OCI-LY7 (cell line): Measurements from ENCODE around the gene RAD51D.

Experiments
- EZH2phosphoT487 ChIP-seq: fragments of 200-600 bp; sonication (generic); IDR thresholded peaks from 2 replicates; pipeline ENCODE4 v1.6.1; 2018; ENCODE audit warnings: low read depth, borderline replicate concordance, mild to moderate bottlenecking, mixed run types, antibody characterized with exemption, low read length, moderate library complexity, mixed read lengths
- TF ChIP-seq, protein P1 (sequence below): fragments of 200-600 bp; sonication (generic); conservative IDR thresholded peaks from 2 replicates; pipeline ENCODE4 v1.5.1; 2014; ENCODE audit warnings: mild to moderate bottlenecking, antibody characterized with exemption, low read length, moderate library complexity, mixed read lengths

DNA sequence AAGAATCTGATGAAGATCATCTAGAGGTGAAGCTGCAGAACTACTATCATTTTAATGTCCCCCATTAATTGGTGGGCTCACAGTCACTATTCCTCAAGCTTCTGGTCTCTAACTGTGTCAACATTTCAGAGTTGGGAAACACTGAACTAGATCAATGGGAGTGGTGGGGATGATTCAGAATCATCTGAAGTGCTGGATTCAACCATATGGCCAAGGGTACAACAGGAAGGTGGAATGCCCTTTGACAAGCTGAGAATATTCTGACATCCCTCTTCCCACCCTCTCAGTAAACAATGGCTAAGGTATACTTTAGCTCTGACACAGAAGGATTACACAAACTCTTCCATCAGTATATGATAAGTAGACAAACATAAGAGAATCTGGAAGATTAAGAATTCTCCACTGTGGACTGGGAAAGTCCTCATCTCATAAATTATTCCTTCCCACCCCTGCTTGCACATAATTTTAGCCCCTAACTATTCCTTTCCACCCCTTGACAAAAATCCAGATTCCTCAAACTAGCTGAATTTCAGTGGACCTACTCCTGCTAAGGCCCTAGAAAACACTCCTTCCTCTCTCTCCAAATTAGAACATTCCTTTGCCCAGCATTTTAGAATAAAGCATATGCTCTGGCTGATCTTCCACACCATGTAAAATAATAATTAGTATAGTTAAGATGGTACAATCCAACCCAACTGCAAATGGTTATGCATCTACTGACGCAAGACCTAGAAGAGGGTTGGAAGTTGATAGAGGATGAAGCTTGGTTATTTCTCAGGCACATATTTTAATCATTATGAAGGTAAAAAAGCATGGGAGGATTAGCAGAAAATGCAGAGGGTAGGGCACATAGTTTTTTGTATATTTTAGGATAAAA is 39.9 kb downstream of the RAD51D start:
- TF ChIP-seq, protein P1, sequence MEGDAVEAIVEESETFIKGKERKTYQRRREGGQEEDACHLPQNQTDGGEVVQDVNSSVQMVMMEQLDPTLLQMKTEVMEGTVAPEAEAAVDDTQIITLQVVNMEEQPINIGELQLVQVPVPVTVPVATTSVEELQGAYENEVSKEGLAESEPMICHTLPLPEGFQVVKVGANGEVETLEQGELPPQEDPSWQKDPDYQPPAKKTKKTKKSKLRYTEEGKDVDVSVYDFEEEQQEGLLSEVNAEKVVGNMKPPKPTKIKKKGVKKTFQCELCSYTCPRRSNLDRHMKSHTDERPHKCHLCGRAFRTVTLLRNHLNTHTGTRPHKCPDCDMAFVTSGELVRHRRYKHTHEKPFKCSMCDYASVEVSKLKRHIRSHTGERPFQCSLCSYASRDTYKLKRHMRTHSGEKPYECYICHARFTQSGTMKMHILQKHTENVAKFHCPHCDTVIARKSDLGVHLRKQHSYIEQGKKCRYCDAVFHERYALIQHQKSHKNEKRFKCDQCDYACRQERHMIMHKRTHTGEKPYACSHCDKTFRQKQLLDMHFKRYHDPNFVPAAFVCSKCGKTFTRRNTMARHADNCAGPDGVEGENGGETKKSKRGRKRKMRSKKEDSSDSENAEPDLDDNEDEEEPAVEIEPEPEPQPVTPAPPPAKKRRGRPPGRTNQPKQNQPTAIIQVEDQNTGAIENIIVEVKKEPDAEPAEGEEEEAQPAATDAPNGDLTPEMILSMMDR, result no peak
- no peak for TF ChIP-seq EZH2phosphoT487
